ENCODE results near the gene MCL1. TPM values are rescaled to one million over a fixed set of nuclear protein-coding genes. Genes with fewer than 3 reads are reported as not detected.
"Not testable (repeated sequence)": the region's sequence is repeated elsewhere in the genome, so short reads cannot be mapped to it uniquely, and the experiment has no call there.

The MCL1 gene
- total and polyA plus RNA-seq, 2 of the 13 experiments (the other 11 are each of a cell fraction or from before 2014, with no cell fraction given), result 69.5 to 125 TPM

DNA sequence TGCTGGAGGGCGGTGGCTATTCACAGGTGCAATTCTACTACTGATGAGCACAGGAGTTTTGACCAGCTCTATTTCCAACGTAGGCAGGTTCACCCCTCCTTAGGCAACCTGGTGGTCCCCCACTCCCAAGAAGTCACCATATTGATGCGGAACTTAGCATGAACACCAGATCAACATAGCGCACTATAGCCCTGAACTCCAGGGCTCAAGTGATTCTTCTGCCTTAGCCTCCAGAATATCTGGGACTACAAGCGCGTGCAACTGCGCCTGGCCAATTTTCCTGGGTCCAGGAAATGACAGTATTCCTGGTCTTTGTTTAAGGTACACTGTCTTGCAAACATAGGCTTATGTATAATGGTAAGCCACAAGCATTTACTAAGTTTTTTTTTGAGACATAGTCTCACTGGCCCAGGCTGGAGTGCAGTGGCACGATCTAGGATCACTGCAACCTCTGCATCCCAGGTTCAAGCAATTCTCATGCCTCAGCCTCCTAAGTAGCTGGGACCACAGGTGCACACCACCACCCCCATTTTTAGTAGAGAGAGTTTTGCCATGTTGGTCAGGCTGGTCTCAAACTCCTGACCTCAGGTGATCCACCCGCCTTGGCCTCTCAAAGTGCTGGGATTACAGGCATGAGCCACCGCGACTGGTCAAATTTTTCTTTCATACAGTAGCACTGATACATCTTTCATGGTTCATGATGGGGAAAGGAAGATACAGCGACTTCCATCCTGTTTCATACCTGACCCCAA lies 12.6 kb downstream of the MCL1 start (continued):
- TF ChIP-seq, protein P1, sequence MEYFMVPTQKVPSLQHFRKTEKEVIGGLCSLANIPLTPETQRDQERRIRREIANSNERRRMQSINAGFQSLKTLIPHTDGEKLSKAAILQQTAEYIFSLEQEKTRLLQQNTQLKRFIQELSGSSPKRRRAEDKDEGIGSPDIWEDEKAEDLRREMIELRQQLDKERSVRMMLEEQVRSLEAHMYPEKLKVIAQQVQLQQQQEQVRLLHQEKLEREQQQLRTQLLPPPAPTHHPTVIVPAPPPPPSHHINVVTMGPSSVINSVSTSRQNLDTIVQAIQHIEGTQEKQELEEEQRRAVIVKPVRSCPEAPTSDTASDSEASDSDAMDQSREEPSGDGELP (IDR thresholded peaks at IDR 0.05; ENCODE audit: borderline replicate concordance, low read depth), result no peak
- no peak for TF ChIP-seq ATF7-NPFF (CRISPR knock-in tag; IDR thresholded peaks at IDR 0.05; ENCODE audit: low read depth)

DNA sequence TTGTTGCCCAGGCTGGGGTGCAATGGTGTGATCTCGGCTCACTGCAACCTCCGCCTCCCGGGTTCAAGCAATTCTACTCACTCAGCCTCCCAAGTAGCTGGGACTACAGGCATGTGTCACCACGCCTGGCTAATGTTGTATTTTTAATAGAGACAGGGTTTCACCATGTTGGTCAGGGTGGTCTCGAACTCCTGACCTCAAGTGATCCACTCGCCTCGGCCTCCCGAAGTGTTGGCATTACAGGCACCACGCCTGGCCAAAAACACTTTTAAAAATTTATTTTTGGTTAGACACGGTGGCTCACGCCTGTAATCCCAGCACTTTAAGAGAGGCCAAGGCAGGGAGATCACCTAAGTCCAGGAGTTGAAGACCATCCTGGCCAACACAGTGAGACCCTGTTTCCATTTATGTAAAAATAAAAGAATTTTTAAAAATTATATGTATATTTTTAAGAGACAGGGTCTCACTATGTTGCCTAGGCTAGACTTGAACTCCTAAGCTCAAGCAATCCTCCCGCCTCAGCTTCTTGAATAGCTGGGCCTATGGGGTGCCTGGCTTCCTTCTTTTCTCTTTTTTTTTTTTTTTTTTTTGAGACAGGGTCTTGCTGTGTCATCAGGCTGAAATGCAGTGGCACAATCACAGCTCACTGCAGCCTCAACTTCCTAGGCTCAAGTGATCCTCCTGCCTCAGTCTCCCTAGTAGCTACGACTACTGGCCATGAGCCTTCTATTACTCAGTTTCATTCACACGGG lies 14.0 kb downstream of the MCL1 start:
- intact Hi-C loops (cut with micrococcal nuclease; ENCODE audit: unreplicated experiment); in situ Hi-C loops (cut with HindIII; ENCODE audit: extremely low pct_ligation_motif_present, low pct_unique_long_range_greater_than_20kb); H3K4me2 ChIP-seq (ENCODE audit: low read depth, low read length); DNase-seq (ENCODE audit: low spot score); CTCF ChIA-PET (ENCODE audit: low intra/inter-chr PET ratio, low total read pairs); ATAC-seq; H3K36me3 ChIP-seq (replicated peaks in 1 of 2; ENCODE audit: control insufficient read depth in 1 of 2, insufficient read depth in 2 of 2, low read length in 2 of 2); H3K27ac ChIP-seq (ENCODE audit: extremely low read length, insufficient read depth, low read length); FAIRE-seq; BruUV-seq (replicated peaks); H3K9me3 ChIP-seq (ENCODE audit: low read length); H3K9ac ChIP-seq (ENCODE audit: insufficient read depth, low read depth, low read length); H3K27me3 ChIP-seq (ENCODE audit: control insufficient read depth in 1 of 2, insufficient read depth in 2 of 2, low read length in 2 of 2); H3K4me3 ChIP-seq (replicated peaks in 1 of 3; ENCODE audit: insufficient read depth in 1 of 3, low read depth in 2 of 3, low read length in 3 of 3); H4K20me1 ChIP-seq (ENCODE audit: insufficient read depth, low read length); H2AFZ ChIP-seq (ENCODE audit: low read length): not testable (repeated sequence)
- Histone ChIP-seq H3K79me2 (ENCODE audit: insufficient read depth, low read length) (peaks cover 22% of the 10 kb centered on the region), H3K4me1 (ENCODE audit: insufficient read depth, low read length) (peaks cover 74% of the 10 kb centered on the region)
- 95% methylated on average over 14 of the region's 14 CpGs for WGBS (ENCODE audit: low lambda C conversion rate)
- POLR2A ChIA-PET, result interaction anchor here (1.3 to 13.0 kb wide), 4 partner anchors 10 to 63 kb away, joined by 4 to 469 read pairs (median 75); partner anchors contain the start of genes ADAMTSL4, ENSA and MCL1
